ENCODE measurements around the gene C4orf33.
"Not testable (repeated sequence)": the region's sequence is repeated elsewhere in the genome, so short reads cannot be mapped to it uniquely, and the experiment has no call there.

The C4orf33 gene

GRCh38 chr4:129095811-129096454 lies at the start of gene C4orf33:
C4orf33 (plus strand) TSS chr4:129096152; CDS start chr4:129102611, 6,459 bp downstream.
- peak; percentile 59 for DNase-seq

DNA sequence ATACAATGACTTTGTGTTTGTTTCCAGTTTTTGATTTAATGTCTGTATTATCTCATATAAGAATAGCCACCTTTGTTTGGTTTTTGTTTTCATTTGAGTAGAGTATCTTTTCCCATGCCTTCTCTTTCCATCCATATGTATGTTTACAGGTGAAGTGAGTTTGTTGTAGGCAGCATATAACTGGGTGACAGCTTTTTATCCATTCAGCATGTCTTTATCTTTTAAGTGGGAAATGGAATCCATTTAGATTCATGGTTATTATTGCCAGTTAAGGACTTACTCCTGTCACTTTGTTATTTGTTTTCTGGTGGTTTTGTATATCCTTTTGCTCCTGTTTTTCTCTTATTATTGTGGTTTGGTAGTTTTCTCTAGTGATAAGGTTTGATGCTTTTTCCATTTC lies 36.9 kb upstream of the C4orf33 start:
- DNase-seq, result no peak

- DNase-seq, result no peak
Observed at GRCh38 chr4:129062580-129062979, 33.4 kb upstream of the C4orf33 start.

- DNase-seq, result no peak
Observed at GRCh38 chr4:129063640-129064039, 32.3 kb upstream of the C4orf33 start.

GRCh38 chr4:129064717-129065116 lies 31.2 kb upstream of the C4orf33 start:
- DNase-seq, result no peak

GRCh38 chr4:129069537-129069936 lies 26.4 kb upstream of the C4orf33 start:
- not testable (repeated sequence) for DNase-seq

DNA sequence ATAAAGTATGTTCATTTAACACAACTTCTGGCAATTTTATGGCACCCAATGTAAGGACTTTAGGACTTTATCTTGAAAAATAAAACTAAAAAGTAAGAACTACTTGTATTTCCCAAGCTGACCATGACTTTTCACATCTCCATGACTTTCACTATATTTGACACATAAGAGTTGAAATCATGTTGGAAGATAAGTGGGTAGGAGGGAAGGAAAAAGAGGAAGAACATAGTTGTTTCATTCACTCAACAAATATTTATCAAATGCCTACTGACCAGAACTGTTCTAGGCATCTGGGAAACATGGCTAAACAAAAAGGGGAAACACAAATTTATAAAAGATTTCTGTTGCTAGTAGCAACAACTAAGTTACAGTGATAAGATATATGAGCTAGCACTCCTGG lies 18.6 kb upstream of the C4orf33 start:
- no peak for DNase-seq

GRCh38 chr4:129080129-129080528 lies 15.8 kb upstream of the C4orf33 start:
- DNase-seq, result no peak

GRCh38 chr4:129082302-129082701 lies 13.7 kb upstream of the C4orf33 start:
- DNase-seq, result no peak

DNA sequence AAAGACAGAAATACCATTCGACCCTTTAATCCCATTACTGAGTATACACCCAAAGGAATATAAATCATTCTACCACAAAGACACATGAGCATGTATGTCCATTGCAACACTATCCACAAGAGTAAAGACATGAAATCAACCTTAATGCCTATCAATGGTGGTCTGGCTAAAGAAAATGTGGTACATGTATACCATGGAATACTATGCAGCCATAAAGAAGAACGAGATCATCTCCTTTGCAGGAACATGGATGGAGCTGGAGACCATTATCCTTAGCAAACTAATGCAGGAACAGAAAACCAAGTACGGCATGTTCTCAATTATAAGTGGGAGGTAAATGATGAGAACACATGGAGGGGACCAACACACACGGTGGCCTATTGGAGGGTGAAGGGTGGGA lies 10.5 kb upstream of the C4orf33 start:
- DNase-seq, result no peak

- DNase-seq, result no peak
Observed at GRCh38 chr4:129087516-129087915, 8.4 kb upstream of the C4orf33 start.

- DNase-seq, result no peak
Observed at GRCh38 chr4:129092631-129093190, 3.2 kb upstream of the C4orf33 start.

- peak; percentile 87 for DNase-seq
Observed at GRCh38 chr4:129093191-129093920, 2.6 kb upstream of the C4orf33 start, which contains the start of gene SCLT1. SCLT1 (minus strand) TSS chr4:129093539; CDS start chr4:129093103, 436 bp downstream.

- DNase-seq, result no peak
Observed at GRCh38 chr4:129094347-129094746, 1.6 kb upstream of the C4orf33 start.

GRCh38 chr4:129098531-129099001 lies 2.6 kb downstream of the C4orf33 start:
- no peak for DNase-seq

DNA sequence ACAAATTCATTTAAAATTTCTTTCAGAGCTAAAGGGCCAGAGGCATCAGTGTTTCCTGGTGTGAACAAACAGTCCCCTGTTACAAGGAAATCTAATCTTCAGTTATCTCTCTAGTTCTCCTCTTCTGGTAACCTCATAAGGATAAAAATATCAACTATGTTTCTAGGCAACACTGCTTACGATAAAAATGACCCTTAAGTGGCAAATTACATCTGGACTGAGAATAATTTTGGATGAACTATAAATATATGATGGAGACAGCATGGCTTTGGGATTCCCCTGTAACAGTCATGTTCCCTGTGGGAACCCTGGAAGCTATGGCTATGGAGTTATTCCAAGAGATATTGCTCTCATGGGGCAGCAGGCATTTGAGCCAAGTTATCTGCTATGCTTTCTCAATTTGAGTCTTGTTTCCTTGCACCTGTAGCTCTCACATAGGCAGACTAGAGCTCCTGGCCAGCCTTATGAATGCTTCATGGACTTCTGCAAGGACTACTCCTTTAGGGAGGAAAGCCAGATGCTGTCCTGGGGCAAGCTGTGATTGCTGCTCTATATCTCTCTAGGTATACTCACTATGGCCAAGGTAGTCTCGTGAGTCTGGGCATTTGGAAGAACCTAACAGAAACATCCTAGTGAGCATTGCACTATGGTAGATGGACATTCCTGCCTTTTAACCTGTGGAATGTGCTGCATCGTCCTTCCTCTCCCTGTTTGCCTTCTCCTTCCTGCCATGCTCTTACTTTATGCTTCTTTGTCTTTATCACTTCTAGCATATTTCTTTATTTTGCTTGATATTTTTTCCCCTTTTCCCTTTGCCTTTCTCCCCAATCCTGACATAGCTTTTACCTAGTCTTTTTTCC lies 14.2 kb downstream of the C4orf33 start:
- no peak for DNase-seq

DNA sequence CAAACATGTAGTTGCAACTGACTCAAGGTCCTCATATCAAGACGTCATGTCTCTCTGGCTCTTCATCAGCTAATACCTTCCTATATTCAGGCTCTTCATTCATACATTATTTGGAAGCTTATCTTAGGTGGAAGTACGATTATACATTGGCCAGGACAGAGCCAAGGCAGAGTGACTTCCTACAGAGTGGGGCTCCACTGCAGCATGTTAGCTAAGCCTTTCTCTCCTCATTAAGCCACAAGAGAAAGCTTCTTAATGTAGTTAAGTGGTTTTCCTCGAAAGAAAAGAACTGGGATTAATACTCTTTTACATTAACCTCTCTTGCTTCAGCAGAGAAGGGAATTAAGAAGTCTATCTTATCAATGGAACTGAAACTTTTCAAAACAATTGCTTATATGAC lies 15.0 kb downstream of the C4orf33 start:
- DNase-seq, result no peak

- DNase-seq, result no peak
Observed at GRCh38 chr4:129111919-129112318, 16.0 kb downstream of the C4orf33 start.

DNA sequence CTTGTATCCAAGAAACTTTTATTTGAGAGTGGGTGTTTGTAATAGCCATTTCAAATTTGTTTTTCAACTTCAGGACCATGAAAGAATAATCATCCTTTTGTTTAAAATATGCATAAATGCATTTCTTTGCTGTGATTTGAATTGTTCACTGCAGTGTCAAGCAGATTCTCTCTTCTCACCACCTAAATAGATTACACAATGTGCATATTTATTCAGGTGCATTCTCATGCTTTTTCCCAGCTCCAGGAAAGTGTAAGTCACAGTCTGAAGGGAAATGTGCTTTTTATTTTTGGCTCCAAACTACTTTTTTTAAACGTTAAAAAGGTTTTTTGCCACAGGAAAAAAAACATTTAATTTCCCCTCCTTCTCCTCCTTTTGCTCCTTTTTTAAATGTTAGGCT lies 17.5 kb downstream of the C4orf33 start:
- DNase-seq, result no peak

- DNase-seq, result no peak
Observed at GRCh38 chr4:129113919-129114318, 18.0 kb downstream of the C4orf33 start.

DNA sequence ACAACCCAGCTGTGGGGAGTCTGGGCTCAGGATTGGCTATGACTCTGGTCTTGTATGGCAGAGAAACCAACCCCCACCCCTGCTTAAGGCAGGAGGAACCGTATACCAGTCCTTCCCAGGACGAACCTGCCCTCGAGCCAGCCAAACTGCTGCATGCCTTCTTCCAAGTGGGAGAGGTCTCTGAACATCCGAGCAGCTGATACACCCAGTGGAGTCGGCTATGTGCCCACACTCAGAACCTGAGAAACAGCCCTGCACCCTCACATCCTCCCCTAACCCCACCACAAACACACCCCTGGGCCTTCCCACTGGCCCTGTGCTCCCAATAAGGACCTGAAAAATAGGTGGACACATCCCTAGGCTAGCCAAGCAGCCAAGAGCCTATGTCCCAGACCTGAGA lies 21.8 kb downstream of the C4orf33 start:
- no peak for DNase-seq

- DNase-seq, result not testable (repeated sequence)
Observed at GRCh38 chr4:129126614-129127013, 30.7 kb downstream of the C4orf33 start.

DNA sequence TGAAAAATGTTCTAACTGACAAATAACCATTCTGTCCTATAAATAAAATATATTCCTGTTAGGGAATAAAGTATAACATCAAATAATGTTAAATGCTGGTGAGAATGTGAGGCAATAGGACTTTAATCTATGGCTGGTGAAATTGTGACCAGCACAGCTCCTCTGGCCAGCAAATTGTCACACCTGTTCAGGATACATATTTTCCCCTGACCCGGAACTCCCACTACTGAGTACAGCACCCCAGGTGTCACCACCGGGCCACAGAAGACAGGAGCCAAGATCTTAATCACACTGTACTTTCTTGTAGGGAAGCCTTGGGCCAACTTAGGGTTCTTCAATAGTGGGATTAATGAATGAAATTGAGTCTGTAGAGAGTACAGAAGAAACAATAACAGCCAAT lies 33.2 kb downstream of the C4orf33 start:
- DNase-seq, result no peak
